T-helper 2 cell treated with Interferon-gamma antibody and Interleukin-4, amounts not matched to agents 5 μg/mL and 100 μg/mL, for 36 hours (primary cell): ENCODE measurements around the gene CCDC174.

Experiments used
- DNase-seq: peaks from one replicate; pipeline ENCODE4 v3.0.0; 2021; ENCODE audit warnings: low spot score
- H3K27ac Mint-ChIP-seq: one replicate; pipeline ENCODE4 v1.8.0; 2021; ENCODE audit warnings: mild to moderate bottlenecking, mixed read lengths
- H3K27me3 Mint-ChIP-seq: one replicate; pipeline ENCODE4 v1.8.0; 2021; ENCODE audit warnings: low read depth, mixed read lengths
- H3K36me3 Mint-ChIP-seq: one replicate; pipeline ENCODE4 v1.8.0; 2021; ENCODE audit warnings: low read depth, mixed read lengths
- H3K4me1 Mint-ChIP-seq: one replicate; pipeline ENCODE4 v1.8.0; 2021; ENCODE audit warnings: low read depth, mixed read lengths
- H3K4me3 Mint-ChIP-seq: one replicate; pipeline ENCODE4 v1.8.0; 2022; ENCODE audit warnings: mild to moderate bottlenecking, moderate library complexity, mixed read lengths
- H3K9me3 Mint-ChIP-seq: one replicate; pipeline ENCODE4 v1.8.0; 2021; ENCODE audit warnings: mixed read lengths

Gene CCDC174

GRCh38 chr3:14680716-14681115 lies 29.2 kb downstream of the CCDC174 start:
- H3K27me3 Mint-ChIP-seq = no peaks in the 10 kb centered on the region
- H3K27ac Mint-ChIP-seq = no peak overlapping the region
- no peaks in the 10 kb centered on the region for H3K4me1 Mint-ChIP-seq
- H3K9me3 Mint-ChIP-seq = peaks cover 10% of the 10 kb centered on the region
- H3K36me3 Mint-ChIP-seq = peaks cover 9% of the 10 kb centered on the region
- H3K4me3 Mint-ChIP-seq = no peak overlapping the region
- no peak for DNase-seq

GRCh38 chr3:14684447-14684846 lies 32.9 kb downstream of the CCDC174 start:
- no peak for DNase-seq
- Mint-ChIP-seq H3K27ac (no peak overlapping the region), H3K36me3 (peaks cover 6% of the 10 kb centered on the region), H3K27me3 (no peaks in the 10 kb centered on the region), H3K4me3 (no peak overlapping the region), H3K9me3 (peaks cover 5% of the 10 kb centered on the region), H3K4me1 (no peaks in the 10 kb centered on the region)

GRCh38 chr3:14685179-14685578 lies 33.6 kb downstream of the CCDC174 start:
- H3K36me3 Mint-ChIP-seq = peaks cover 3% of the 10 kb centered on the region
- no peaks in the 10 kb centered on the region for H3K4me1 Mint-ChIP-seq
- H3K27me3 Mint-ChIP-seq = no peaks in the 10 kb centered on the region
- no peak overlapping the region for H3K4me3 Mint-ChIP-seq
- peaks cover 2% of the 10 kb centered on the region for H3K9me3 Mint-ChIP-seq
- no peak for DNase-seq
- H3K27ac Mint-ChIP-seq = no peak overlapping the region

- DNase-seq = no peak
- no peak overlapping the region for H3K27ac Mint-ChIP-seq
- no peaks in the 10 kb centered on the region for H3K9me3 Mint-ChIP-seq
- H3K27me3 Mint-ChIP-seq = no peaks in the 10 kb centered on the region
- H3K4me3 Mint-ChIP-seq = no peak overlapping the region
- H3K4me1 Mint-ChIP-seq = no peaks in the 10 kb centered on the region
- H3K36me3 Mint-ChIP-seq = no peaks in the 10 kb centered on the region
Measured at GRCh38 chr3:14687360-14687759, 35.8 kb downstream of the CCDC174 start.

- Mint-ChIP-seq H3K27me3 (no peaks in the 10 kb centered on the region), H3K9me3 (no peaks in the 10 kb centered on the region), H3K4me3 (no peak overlapping the region), H3K27ac (no peak overlapping the region), H3K36me3 (no peaks in the 10 kb centered on the region), H3K4me1 (no peaks in the 10 kb centered on the region)
- DNase-seq = no peak
Measured at GRCh38 chr3:14688525-14688924, 37.0 kb downstream of the CCDC174 start.

GRCh38 chr3:14689247-14689980 lies 37.9 kb downstream of the CCDC174 start:
- no peak for DNase-seq

GRCh38 chr3:14691239-14691638 lies 39.7 kb downstream of the CCDC174 start:
- Mint-ChIP-seq H3K4me3 (no peak overlapping the region), H3K27ac (no peak overlapping the region), H3K27me3 (no peaks in the 10 kb centered on the region), H3K9me3 (no peaks in the 10 kb centered on the region), H3K36me3 (no peaks in the 10 kb centered on the region), H3K4me1 (no peaks in the 10 kb centered on the region)
- no peak for DNase-seq

More at GRCh38 chr3:14689247-14689980, 37.9 kb downstream of the CCDC174 start:
- H3K9me3 Mint-ChIP-seq = no peaks in the 10 kb centered on the region
- no peaks in the 10 kb centered on the region for H3K27me3 Mint-ChIP-seq
- no peaks in the 10 kb centered on the region for H3K4me1 Mint-ChIP-seq
- no peak overlapping the region for H3K27ac Mint-ChIP-seq
- H3K4me3 Mint-ChIP-seq = no peak overlapping the region
- no peaks in the 10 kb centered on the region for H3K36me3 Mint-ChIP-seq

- DNase-seq = no peak
- Mint-ChIP-seq H3K4me3 (no peak overlapping the region), H3K4me1 (no peaks in the 10 kb centered on the region), H3K27me3 (no peaks in the 10 kb centered on the region), H3K27ac (no peak overlapping the region), H3K9me3 (no peaks in the 10 kb centered on the region), H3K36me3 (no peaks in the 10 kb centered on the region)
Measured at GRCh38 chr3:14691719-14692118, 40.2 kb downstream of the CCDC174 start.

- H3K27me3 Mint-ChIP-seq = no peaks in the 10 kb centered on the region
- H3K27ac Mint-ChIP-seq = no peak overlapping the region
- H3K4me3 Mint-ChIP-seq = no peak overlapping the region
- no peaks in the 10 kb centered on the region for H3K36me3 Mint-ChIP-seq
- peaks cover 5% of the 10 kb centered on the region for H3K9me3 Mint-ChIP-seq
- DNase-seq = no peak
- H3K4me1 Mint-ChIP-seq = no peaks in the 10 kb centered on the region
Measured at GRCh38 chr3:14698601-14699244, 47.2 kb downstream of the CCDC174 start.

GRCh38 chr3:14699643-14700042 lies 48.1 kb downstream of the CCDC174 start:
- Mint-ChIP-seq H3K4me3 (no peak overlapping the region), H3K9me3 (peaks cover 5% of the 10 kb centered on the region), H3K27ac (no peak overlapping the region)

GRCh38 chr3:14700891-14701290 lies 49.3 kb downstream of the CCDC174 start:
- H3K9me3 Mint-ChIP-seq = peaks cover 5% of the 10 kb centered on the region
- no peak overlapping the region for H3K27ac Mint-ChIP-seq
- no peak overlapping the region for H3K4me3 Mint-ChIP-seq
- no peaks in the 10 kb centered on the region for H3K27me3 Mint-ChIP-seq
- DNase-seq = no peak
- no peaks in the 10 kb centered on the region for H3K4me1 Mint-ChIP-seq
- H3K36me3 Mint-ChIP-seq = no peaks in the 10 kb centered on the region

More at GRCh38 chr3:14699643-14700042, 48.1 kb downstream of the CCDC174 start:
- no peak for DNase-seq
- H3K4me1 Mint-ChIP-seq = no peaks in the 10 kb centered on the region
- H3K36me3 Mint-ChIP-seq = no peaks in the 10 kb centered on the region
- H3K27me3 Mint-ChIP-seq = no peaks in the 10 kb centered on the region

GRCh38 chr3:14701676-14702075 lies 50.1 kb downstream of the CCDC174 start:
- no peak for DNase-seq
- Mint-ChIP-seq H3K4me3 (no peak overlapping the region), H3K27ac (no peak overlapping the region), H3K9me3 (peaks cover 5% of the 10 kb centered on the region), H3K36me3 (no peaks in the 10 kb centered on the region), H3K27me3 (no peaks in the 10 kb centered on the region), H3K4me1 (no peaks in the 10 kb centered on the region)

- H3K4me1 Mint-ChIP-seq = no peaks in the 10 kb centered on the region
- H3K27me3 Mint-ChIP-seq = no peaks in the 10 kb centered on the region
- DNase-seq = no peak
- peaks cover 1% of the 10 kb centered on the region for H3K9me3 Mint-ChIP-seq
- H3K27ac Mint-ChIP-seq = no peak overlapping the region
- H3K4me3 Mint-ChIP-seq = no peak overlapping the region
- no peaks in the 10 kb centered on the region for H3K36me3 Mint-ChIP-seq
Measured at GRCh38 chr3:14703128-14703750, 51.7 kb downstream of the CCDC174 start.

GRCh38 chr3:14703791-14704190 lies 52.2 kb downstream of the CCDC174 start:
- no peaks in the 10 kb centered on the region for H3K36me3 Mint-ChIP-seq
- no peak overlapping the region for H3K27ac Mint-ChIP-seq
- H3K4me3 Mint-ChIP-seq = no peak overlapping the region
- H3K9me3 Mint-ChIP-seq = no peaks in the 10 kb centered on the region
- DNase-seq = no peak
- no peaks in the 10 kb centered on the region for H3K27me3 Mint-ChIP-seq
- no peaks in the 10 kb centered on the region for H3K4me1 Mint-ChIP-seq
